AG09319 (cell line): ENCODE data around the gene ZNF787.
"Not testable (repeated sequence)": the region's sequence is repeated elsewhere in the genome, so short reads cannot be mapped to it uniquely, and the experiment has no call there.

Experiments
- DNase-seq: peaks from one replicate; pipeline ENCODE4 v3.0.0-alpha.2; 2010; ENCODE audit warnings: low read depth; ENCODE audit errors: extremely low read depth
- TF ChIP-seq, protein P1 (sequence below): IDR thresholded peaks from 2 replicates; pipeline ENCODE4 v1.5.1; 2011; ENCODE audit warnings: low read depth, mild to moderate bottlenecking, inconsistent platforms, low read length, moderate library complexity

The ZNF787 gene

GRCh38 chr19:56108447-56109195 lies 12.5 kb downstream of the ZNF787 start:
- TF ChIP-seq, protein P1, sequence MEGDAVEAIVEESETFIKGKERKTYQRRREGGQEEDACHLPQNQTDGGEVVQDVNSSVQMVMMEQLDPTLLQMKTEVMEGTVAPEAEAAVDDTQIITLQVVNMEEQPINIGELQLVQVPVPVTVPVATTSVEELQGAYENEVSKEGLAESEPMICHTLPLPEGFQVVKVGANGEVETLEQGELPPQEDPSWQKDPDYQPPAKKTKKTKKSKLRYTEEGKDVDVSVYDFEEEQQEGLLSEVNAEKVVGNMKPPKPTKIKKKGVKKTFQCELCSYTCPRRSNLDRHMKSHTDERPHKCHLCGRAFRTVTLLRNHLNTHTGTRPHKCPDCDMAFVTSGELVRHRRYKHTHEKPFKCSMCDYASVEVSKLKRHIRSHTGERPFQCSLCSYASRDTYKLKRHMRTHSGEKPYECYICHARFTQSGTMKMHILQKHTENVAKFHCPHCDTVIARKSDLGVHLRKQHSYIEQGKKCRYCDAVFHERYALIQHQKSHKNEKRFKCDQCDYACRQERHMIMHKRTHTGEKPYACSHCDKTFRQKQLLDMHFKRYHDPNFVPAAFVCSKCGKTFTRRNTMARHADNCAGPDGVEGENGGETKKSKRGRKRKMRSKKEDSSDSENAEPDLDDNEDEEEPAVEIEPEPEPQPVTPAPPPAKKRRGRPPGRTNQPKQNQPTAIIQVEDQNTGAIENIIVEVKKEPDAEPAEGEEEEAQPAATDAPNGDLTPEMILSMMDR = no peak
- DNase-seq = no peak

DNA sequence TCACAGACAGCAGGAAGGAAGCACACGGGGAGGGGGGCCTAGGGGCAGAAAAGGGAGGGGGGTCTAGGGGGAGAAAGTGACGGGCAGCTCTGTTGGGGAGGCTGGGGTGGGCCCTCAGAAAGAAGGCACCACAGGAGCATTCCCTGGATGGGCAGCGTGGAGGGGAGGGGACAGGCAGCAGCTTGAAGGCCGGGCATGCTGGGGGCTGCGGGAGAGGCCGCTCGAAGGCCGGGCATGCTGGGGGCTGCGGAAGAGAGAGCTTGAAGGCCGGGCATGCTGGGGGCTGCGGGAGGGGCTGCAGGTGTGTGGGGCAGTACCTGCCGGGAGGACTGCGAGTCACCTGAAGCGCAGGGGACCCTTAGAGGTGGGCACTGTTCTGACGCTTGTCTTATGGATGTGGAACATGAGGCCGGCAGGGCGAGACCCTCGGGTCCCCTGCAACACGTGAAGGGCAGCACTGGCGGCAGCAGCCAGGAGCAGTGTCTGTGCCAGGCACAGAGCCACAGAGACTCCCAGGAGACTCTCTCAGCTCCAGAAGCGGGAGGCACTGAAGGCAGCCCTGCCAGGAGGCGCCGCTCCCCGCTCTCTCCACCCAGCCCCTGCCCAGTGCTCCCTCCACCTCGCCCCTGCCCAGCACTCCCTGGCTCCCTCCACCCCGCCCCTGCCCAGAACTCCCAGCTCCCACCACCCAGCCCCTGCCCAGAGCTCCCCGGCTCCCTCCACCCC lies 13.3 kb downstream of the ZNF787 start:
- DNase-seq = no peak
- TF ChIP-seq, protein P1 = no peak

DNA sequence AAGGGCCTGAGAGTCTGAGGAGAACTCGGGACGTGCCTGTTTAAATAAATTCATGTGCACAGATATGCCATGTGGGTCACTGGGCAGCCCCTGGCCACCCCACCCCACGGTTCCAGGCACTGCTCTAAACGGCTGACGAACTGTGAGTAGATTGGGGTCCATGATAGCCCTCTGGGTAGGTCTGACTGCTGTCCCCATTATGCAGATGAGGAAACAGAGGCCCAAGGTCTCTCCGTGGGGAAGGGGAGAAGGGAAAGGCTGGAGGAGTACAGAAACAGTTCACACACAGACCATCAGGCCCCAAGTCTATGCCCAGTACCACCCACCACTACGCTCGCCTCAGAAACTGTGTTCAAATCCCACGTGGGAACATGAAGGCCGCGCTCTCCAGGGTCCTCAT lies 14.1 kb downstream of the ZNF787 start:
- TF ChIP-seq, protein P1 = no peak
- DNase-seq = no peak

DNA sequence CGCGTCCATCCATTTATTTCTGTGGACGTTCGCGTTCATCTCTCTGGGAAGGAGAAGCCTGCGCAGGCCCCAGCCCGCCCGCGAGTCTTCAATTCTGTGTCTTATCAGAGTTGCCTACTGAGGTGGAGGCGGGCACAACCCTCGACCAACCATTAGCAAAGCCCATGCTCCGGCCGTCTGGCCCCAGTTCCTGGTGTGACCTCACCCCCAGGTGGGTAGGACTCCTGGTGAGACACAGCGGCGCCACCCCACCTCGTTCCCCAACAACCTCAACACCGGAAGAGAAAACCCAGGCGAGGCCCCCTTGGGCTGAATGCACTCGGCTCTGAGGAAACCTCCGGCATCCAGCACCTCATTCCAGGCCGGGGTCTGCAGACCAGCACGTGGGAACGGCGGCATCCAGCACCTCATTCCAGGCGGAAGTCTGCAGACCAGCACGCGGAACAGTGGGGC lies 14.7 kb downstream of the ZNF787 start:
- TF ChIP-seq, protein P1 = no peak
- DNase-seq = no peak

GRCh38 chr19:56105831-56106396 lies 15.2 kb downstream of the ZNF787 start:
- DNase-seq = not testable (repeated sequence)

DNA sequence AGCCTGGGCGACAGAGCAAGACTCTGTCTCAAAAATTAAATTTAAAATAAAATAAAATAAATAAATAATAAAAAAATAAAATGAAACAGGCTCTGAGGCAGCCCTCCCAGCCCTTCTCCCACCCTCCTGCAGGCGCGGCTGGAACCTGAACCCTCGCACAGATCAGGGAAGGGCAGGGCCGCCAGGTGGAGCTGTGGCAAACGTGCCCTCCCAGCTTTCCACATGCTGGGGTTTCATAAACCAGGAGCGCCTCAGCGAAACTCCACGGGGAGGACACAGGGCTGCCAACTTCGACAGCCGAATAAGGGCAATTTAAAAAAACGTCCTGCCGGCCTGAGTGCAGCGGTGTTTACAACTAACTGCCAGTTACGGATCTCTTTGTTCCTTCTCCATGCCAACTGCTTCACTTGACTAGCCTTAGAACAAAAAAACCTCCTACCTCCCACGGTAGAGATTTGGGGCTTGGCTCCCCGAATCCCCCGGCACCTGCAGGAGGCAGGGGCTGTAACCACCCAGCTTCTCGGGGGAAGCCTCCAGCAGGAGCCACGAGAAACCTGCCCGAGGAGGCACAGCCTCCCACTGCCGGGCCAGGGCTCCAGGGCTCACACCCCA lies 15.9 kb downstream of the ZNF787 start:
- TF ChIP-seq, protein P1 = peak; percentile 60
- no peak for DNase-seq

DNA sequence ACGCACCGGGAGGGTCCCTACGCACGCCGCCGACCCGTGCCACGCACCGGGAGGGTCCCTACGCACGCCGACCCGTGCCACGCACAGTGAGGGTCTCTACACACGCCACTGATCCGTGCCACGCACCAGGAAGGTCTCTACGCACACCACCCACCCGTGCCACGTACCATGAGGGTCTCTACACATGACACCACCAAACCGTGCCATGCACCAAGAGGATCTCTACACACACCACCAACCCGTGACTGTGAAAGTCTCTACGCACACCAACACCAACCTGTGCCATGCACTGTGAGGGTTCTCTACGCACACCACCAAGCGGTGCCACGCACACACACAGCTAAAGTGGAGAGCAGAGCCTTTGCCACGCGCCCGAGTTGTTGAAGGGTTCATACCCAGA lies 16.7 kb downstream of the ZNF787 start:
- TF ChIP-seq, protein P1 = no peak
- no peak for DNase-seq
